Mucosa of stomach (tissue), 1 donor: ENCODE data around the gene PABPN1L.

Source experiments
- H3K27me3 ChIP-seq: one replicate; pipeline ENCODE4 v1.7.0; 2013; ENCODE audit warnings: mild to moderate bottlenecking, low read length; ENCODE audit not compliant: control insufficient read depth, insufficient read depth
- H3K36me3 ChIP-seq: one replicate; pipeline ENCODE4 v1.7.0; 2013; ENCODE audit warnings: low read length; ENCODE audit not compliant: control insufficient read depth, insufficient read depth
- H3K4me1 ChIP-seq: one replicate; pipeline ENCODE4 v1.7.0; 2013; ENCODE audit warnings: mild to moderate bottlenecking, low read length; ENCODE audit not compliant: control insufficient read depth, insufficient read depth
- H3K4me3 ChIP-seq: one replicate; pipeline ENCODE4 v1.7.0; 2013; ENCODE audit warnings: low read length
- H3K9ac ChIP-seq: one replicate; pipeline ENCODE4 v1.7.0; 2013; ENCODE audit warnings: mild to moderate bottlenecking, low read length, moderate library complexity
- H3K9me3 ChIP-seq: one replicate; pipeline ENCODE4 v1.7.0; 2013; ENCODE audit warnings: mild to moderate bottlenecking, low read length, moderate library complexity; ENCODE audit not compliant: control insufficient read depth
- donor health status: Pancreatic carcinoma.

PABPN1L gene

DNA sequence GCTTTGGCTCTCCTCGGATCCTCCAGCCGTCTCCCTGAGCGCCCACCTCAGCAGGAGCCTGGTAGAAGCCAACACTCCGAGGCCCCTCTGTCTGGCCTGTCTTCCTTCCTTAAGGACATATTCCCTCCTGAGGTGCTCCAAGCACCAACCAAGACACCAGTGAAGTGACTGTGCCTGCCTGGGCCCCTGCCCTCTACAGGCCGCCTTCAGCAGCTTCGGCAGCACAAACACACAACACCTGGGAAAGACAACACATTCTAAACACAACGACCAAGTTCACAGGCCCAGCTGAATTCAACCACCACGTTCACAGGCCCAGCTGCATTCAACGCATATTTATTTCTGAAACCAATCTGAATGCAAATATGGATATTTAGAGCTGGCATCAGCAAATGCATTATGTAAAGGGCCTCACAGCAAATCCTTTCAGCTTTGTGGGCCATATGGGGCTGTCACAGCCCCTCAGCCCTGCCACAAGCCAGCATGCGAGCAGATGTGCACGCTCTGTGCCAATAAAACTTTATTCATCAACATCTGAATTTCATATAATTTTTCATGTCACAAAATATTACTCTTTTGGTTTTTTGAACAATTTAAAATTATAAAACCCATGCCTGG, 21.9 kb downstream of the PABPN1L start:
- Histone ChIP-seq H3K9ac (no peak overlapping the region), H3K36me3 (no peaks in the 10 kb centered on the region), H3K9me3 (no peaks in the 10 kb centered on the region), H3K4me1 (no peaks in the 10 kb centered on the region), H3K4me3 (no peak overlapping the region), H3K27me3 (no peaks in the 10 kb centered on the region)

DNA sequence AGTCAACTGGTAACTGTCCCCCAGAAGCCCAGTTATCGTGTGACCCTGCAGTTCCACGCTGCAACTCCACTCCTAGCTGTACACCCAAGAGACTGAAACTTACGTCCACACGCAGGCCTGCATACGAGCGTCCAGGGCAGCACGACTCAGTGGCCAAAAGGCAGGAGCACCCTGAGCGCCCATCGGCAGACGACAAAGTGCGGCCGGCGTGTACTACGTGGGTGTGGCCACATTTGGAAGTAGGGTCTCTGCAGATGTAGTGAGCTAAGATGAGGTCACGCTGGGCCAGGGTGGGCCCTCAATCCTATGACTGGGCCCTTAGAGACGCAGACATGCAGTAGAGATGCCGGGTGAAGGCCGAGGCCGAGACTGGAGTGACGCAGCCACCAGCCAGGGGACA, 23.2 kb downstream of the PABPN1L start:
- Histone ChIP-seq H3K9ac (no peak overlapping the region), H3K4me1 (no peaks in the 10 kb centered on the region), H3K4me3 (no peak overlapping the region), H3K27me3 (no peaks in the 10 kb centered on the region), H3K36me3 (no peaks in the 10 kb centered on the region), H3K9me3 (no peaks in the 10 kb centered on the region)

DNA sequence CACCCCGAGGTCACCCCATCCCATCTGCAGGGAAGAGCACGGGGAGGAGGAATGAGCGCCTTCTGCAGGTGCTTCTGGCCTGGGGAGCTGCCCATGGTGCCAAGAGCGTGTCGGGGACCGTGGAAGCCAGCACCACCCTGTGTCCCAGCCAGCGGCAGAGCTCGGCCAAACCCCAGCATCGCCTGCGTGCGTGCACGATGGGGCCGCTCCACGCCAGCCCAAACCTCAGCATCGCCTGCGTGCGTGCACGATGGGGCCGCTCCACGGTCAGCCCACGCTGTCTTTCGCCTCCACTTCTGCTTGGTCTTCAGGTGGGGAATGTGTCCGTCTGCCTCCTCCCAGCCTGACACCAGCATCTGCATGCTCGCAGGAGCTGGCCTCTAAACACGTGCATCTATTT, 23.7 kb downstream of the PABPN1L start:
- H3K9me3 ChIP-seq = no peaks in the 10 kb centered on the region
- H3K27me3 ChIP-seq = no peaks in the 10 kb centered on the region
- H3K4me1 ChIP-seq = no peaks in the 10 kb centered on the region
- H3K36me3 ChIP-seq = no peaks in the 10 kb centered on the region
- no peak overlapping the region for H3K4me3 ChIP-seq
- no peak overlapping the region for H3K9ac ChIP-seq

DNA sequence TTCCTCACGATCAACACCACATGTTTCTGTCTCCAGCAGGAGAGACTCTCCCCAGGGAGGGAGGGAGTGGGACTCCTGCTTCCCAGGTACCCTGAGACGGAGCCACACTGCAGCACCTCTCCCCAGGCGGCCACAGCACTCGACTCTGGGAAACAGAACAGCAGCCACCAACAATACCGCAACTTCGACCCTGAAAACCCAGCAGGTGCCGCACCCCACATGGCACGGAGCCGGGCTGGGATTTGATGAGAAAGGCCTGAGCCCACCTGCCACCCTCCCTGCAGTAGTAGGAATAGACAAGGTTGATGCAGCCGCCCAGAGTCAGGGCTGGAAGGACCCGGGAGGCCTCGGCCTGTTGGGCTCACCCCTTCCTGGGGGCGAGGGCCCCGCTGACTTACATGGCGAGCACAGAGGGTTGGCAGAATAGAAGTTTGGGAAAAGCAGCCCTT, 24.1 kb downstream of the PABPN1L start:
- H3K9me3 ChIP-seq = no peaks in the 10 kb centered on the region
- H3K36me3 ChIP-seq = no peaks in the 10 kb centered on the region
- no peak overlapping the region for H3K4me3 ChIP-seq
- H3K4me1 ChIP-seq = no peaks in the 10 kb centered on the region
- H3K9ac ChIP-seq = no peak overlapping the region
- no peaks in the 10 kb centered on the region for H3K27me3 ChIP-seq

DNA sequence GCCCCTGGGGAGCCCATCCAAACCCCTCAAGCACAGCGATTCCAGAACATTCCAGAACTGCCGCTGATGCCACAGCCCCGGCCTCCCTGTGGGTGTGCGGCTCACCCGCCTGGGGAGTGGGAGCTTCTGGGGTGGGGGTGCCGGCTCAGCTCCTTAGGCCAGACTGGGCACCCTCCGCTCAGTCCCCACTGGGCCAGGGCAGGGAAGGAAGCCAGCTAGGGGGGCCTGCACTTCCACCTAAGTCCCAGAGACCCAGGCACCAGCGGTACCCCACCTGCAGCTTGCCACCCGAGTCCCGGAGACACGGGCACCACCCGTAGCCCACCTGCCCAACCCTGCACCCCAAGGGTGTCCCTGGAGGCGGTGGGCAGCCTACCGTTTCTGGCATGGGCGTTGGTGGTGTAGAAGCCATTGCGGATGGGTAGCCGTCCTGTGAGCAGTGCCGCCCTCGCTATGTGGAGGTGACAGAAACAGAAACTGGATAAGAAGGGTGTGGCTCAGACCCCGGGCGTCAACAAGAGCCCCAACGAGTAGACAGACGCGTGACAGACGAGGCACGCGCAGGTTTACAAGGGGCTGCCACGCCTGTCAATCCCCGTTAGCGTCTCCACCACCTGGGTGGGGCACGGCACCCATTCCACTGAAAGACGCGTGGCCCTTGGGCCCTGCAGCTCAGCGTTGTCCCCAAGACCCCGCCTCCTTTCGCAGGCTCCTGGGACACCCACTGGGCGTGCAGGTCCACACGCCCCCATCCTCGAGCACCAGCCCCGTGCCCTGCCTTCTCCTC, 24.7 kb downstream of the PABPN1L start:
- H3K36me3 ChIP-seq = no peaks in the 10 kb centered on the region
- H3K4me3 ChIP-seq = no peak overlapping the region
- H3K27me3 ChIP-seq = no peaks in the 10 kb centered on the region
- H3K4me1 ChIP-seq = no peaks in the 10 kb centered on the region
- H3K9ac ChIP-seq = no peak overlapping the region
- H3K9me3 ChIP-seq = no peaks in the 10 kb centered on the region

DNA sequence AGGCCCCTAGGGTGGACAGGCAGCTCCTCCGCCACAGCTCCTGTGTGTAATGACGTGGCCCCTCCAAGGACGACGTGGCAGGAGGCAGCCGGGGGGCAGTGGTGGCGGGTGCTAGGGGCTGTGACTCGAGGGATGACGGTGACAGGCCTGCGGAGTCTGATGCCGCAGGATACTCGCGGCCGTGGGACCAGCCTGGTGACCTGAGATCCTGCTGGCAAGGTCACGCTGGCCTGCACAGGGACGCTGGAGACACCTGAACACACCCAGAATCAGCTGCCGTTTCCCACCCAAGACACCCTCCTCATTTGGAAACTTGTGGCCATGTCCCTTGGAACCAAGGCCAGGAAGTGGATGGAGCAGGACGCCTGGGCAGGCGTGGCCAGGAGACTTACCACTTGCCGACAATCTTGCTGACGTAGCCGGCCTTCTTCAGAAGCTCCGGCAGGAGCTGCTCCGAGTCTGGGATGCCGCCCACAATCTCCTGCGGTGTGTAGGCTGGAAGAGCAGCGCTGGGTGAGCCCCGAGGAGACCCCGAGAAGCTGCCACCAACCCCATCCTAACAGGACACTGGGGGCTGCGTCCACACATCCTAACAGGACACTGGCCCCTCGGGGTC, 25.8 kb downstream of the PABPN1L start:
- H3K36me3 ChIP-seq = no peaks in the 10 kb centered on the region
- no peaks in the 10 kb centered on the region for H3K4me1 ChIP-seq
- H3K4me3 ChIP-seq = no peak overlapping the region
- no peaks in the 10 kb centered on the region for H3K27me3 ChIP-seq
- H3K9ac ChIP-seq = no peak overlapping the region
- H3K9me3 ChIP-seq = no peaks in the 10 kb centered on the region

DNA sequence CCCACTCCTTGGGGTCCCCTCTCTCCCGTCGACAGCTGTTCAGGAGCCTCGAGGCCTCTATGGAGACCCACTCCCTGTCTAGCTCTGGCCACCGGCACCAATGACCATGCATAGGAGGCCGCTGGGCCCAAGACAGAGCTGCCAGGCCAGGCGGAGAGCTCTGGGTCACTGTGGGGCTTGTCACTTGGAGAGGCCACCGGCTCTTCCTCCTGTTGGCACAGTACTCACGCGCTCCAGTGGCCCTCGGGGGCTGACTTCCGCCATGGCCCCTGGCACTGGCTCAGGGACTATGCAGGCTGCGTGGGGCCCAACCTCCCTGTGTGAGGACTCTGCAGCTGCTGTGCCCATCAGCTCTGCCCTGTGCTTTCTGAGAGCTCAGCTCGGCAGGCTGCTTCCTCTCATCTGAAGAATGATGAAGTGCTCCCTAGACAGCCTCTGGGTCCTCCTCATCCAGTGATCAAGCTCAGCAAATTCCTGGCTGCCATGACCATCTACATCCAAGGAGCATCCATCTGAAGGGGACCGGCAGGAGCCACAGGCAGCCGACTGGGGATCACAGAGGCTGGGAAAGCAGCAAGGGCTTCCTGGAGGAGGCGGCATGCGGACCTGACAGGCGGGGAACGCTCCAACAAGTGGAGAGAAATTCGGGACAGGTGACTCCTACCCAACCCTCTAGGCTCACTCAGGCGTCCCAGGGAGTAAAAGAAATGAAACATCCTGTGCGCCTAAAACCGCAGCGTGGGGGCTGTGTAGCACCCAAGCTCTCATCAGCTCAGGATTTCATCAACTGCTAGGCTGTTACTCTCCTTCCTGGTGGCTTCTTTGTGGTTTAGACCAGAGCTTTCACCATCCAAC, 26.5 kb downstream of the PABPN1L start:
- Histone ChIP-seq H3K27me3 (no peaks in the 10 kb centered on the region), H3K36me3 (no peaks in the 10 kb centered on the region), H3K9me3 (no peaks in the 10 kb centered on the region), H3K9ac (no peak overlapping the region), H3K4me1 (no peaks in the 10 kb centered on the region), H3K4me3 (no peak overlapping the region)

DNA sequence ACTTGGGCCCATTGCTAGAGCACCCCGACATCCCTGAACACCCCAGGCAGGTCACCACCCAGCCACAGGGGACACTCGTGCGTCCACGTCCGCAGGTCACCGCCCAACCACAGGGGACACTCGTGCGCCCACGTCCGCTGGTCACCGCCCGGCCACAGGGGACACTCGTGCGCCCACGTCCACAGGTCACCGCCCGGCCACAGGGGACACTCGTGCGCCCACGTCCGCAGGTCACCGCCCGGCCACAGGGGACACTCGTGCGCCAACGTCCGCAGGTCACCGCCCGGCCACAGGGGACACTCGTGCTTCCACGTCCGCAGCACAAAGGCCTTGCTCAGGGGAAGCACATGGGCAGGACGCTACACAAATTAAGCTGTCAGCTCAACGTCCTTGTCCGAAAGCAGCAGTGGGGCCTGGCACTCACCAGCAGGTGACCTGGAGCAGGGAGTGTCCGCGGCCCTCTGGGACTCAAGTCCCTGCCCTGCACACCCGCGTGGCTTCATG, 27.4 kb downstream of the PABPN1L start:
- Histone ChIP-seq H3K27me3 (no peaks in the 10 kb centered on the region), H3K9me3 (no peaks in the 10 kb centered on the region), H3K4me1 (no peaks in the 10 kb centered on the region), H3K36me3 (no peaks in the 10 kb centered on the region), H3K9ac (no peak overlapping the region), H3K4me3 (no peak overlapping the region)

DNA sequence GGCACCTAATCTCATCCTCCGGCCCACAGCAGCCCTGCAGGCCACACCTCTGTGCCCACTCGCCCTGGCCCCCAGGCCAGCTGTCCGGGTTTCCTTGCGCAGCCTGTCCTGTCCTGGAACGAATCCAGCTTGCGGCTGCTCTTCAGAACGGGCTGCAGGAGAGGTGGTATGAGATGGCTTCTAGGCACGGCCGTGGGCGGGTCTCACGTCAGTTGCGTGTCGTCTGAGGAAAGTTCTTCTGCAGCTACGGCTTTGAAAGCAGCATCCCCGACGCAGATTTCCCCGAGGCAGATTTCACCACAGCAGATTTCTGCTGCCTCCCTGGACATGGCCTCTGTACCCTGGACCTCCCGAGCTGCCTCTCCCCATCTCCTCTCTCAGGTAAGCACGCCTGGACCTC, 27.9 kb downstream of the PABPN1L start:
- H3K36me3 ChIP-seq = no peaks in the 10 kb centered on the region
- H3K4me1 ChIP-seq = no peaks in the 10 kb centered on the region
- H3K9me3 ChIP-seq = no peaks in the 10 kb centered on the region
- no peak overlapping the region for H3K9ac ChIP-seq
- H3K27me3 ChIP-seq = no peaks in the 10 kb centered on the region
- H3K4me3 ChIP-seq = no peak overlapping the region

DNA sequence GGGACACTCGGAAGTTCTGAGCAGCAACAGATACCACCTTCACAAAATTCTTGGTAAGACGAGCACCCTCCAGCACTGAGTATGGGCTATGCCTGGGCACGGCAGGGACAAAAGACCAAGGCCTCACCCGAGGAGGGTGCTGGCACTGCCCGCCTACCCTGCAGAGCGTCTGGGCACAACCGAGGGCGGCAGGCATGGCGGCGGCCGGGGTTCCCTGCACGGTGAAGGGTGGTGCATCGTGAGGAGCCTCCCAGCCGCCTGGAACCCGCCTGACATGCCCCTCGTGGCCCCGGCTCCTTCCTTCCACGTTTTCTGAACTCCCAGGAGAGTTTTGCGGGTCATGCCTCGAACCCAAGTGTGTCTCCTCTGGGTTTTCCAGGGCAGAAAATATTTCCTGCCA, 28.7 kb downstream of the PABPN1L start:
- H3K27me3 ChIP-seq = no peaks in the 10 kb centered on the region
- no peaks in the 10 kb centered on the region for H3K9me3 ChIP-seq
- H3K36me3 ChIP-seq = no peaks in the 10 kb centered on the region
- H3K4me1 ChIP-seq = no peaks in the 10 kb centered on the region
- no peak overlapping the region for H3K9ac ChIP-seq
- H3K4me3 ChIP-seq = no peak overlapping the region

DNA sequence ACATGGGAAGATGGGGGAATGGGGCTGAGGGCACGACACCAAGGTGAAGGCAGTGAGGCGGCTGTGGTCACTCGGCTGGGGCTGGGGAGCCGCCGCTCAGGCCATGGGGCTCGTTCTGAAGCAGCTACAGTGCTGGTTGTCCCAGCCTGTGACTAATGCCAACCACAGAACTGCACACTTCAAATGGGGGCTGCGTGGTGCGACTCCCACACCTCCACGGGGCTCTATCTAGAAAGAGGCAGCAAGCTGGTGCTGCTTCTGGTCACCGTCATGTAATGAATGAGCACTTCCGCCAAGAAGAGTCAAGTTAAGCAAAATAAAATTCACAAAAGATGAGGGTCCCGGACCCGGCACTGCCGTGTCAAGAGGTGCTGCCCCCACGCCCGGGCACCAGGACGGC, 29.7 kb downstream of the PABPN1L start:
- H3K9ac ChIP-seq = no peak overlapping the region
- H3K36me3 ChIP-seq = no peaks in the 10 kb centered on the region
- H3K4me1 ChIP-seq = no peaks in the 10 kb centered on the region
- no peaks in the 10 kb centered on the region for H3K9me3 ChIP-seq
- no peaks in the 10 kb centered on the region for H3K27me3 ChIP-seq
- no peak overlapping the region for H3K4me3 ChIP-seq
